K562 (cell line): ENCODE data around the gene TWSG1. TPM values are rescaled to one million over a fixed set of nuclear protein-coding genes. Genes with fewer than 3 reads are reported as not detected.

ENCODE experiments used
- CBX1 ChIP-seq: sonication (generic); IDR thresholded peaks from 2 replicates; pipeline ENCODE4 v1.6.1; 2016; ENCODE audit warnings: antibody characterized with exemption, low read depth, mild to moderate bottlenecking
- ELF4 ChIP-seq: fragments of 450-650 bp; formaldehyde crosslinking; IDR thresholded peaks from 2 replicates; pipeline ENCODE4 v1.4.0; 2022; ENCODE audit warnings: missing genetic modification characterization
- NFXL1 ChIP-seq: fragments of 450-650 bp; formaldehyde crosslinking; IDR thresholded peaks from 2 replicates; pipeline ENCODE4 v1.4.0; 2021; ENCODE audit warnings: mild to moderate bottlenecking
- NR4A1 ChIP-seq, 2 experiments: fragments of 250-450 bp in 1 of 2; fragments of 450-650 bp in 1 of 2; sonication (Bioruptor Pico) in 1 of 2; IDR thresholded peaks; 2 replicates each; pipeline versions ENCODE4 v1.4.0 to v1.6.1; 2016 to 2020; ENCODE audit warnings: mild to moderate bottlenecking in 2 of 2, missing compliant biosample characterization in 1 of 2, missing genetic modification characterization in 1 of 2, moderate library complexity in 1 of 2
- PCBP2 ChIP-seq: fragments of 200-400 bp; formaldehyde crosslinking; IDR thresholded peaks from 2 replicates; pipeline ENCODE4 v1.6.1; 2018; ENCODE audit warnings: low read length, low read depth, mild to moderate bottlenecking, moderate library complexity; ENCODE audit not compliant: poor library complexity, severe bottlenecking
- STAT6 ChIP-seq: sonication (generic); formaldehyde crosslinking; IDR thresholded peaks from 2 replicates; pipeline ENCODE4 v1.8.1; 2023; ENCODE audit warnings: mild to moderate bottlenecking, missing genetic modification reagents
- ZNF512 ChIP-seq: IDR thresholded peaks from 2 replicates; pipeline ENCODE4 v1.6.1; 2016; ENCODE audit warnings: missing genetic modification characterization, missing compliant biosample characterization
- polyA plus RNA-seq, 8 experiments: library from polyadenylated mRNA; depleted of rRNA in 4 of 8; stranded (reverse) in 5 of 8; unstranded in 3 of 8; fragments of >200 nt; fragmentation: Nextera tagmentation in 2 of 8; fragmentation: Illumina TruSeq in 1 of 8; extraction: Ambion mirVana in 2 of 8; extraction: Trizol in 1 of 8; gene quantifications; 2 replicates each; pipeline versions ENCODE4 v1.2.1 to v1.2.3, GENCODE V29; 2011 to 2014; ENCODE audit warnings: inconsistent platforms in 1 of 8, missing spikeins in 1 of 8
- total RNA-seq, 7 experiments: library from RNA; depleted of rRNA in 6 of 7; stranded (reverse); fragments of >200 nt in 6 of 7; fragmentation: Illumina TruSeq in 2 of 7; extraction: Trizol in 2 of 7; gene quantifications; 2 replicates each; pipeline versions ENCODE4 v1.2.1 to v1.2.3, GENCODE V29; 2011 to 2021; ENCODE audit warnings: low replicate concordance in 1 of 7
- TF ChIP-seq, protein P1 (sequence below), 2 experiments: fragments of 250-450 bp in 1 of 2; fragments of 450-650 bp in 1 of 2; sonication (Bioruptor Pico) in 1 of 2; IDR thresholded peaks; 2 replicates each; pipeline versions ENCODE4 v1.6.1 to v1.8.0; 2016 to 2021; ENCODE audit warnings: mild to moderate bottlenecking in 2 of 2, moderate library complexity in 2 of 2, missing compliant biosample characterization in 1 of 2, missing genetic modification characterization in 1 of 2
- TF ChIP-seq, protein P2 (sequence below): sonication (generic); formaldehyde crosslinking; IDR thresholded peaks from 2 replicates; pipeline ENCODE4 v1.8.0; 2022; ENCODE audit warnings: mild to moderate bottlenecking, missing genetic modification reagents

The TWSG1 gene
- total and polyA plus RNA-seq, 9 of the 15 experiments (the other 6 are each of a cell fraction or from before 2014, with no cell fraction given): 10.4 to 37.2 (median 25.1) TPM

- TF ChIP-seq STAT6 (CRISPR knock-in tag): no peak
- TF ChIP-seq, protein P1, sequence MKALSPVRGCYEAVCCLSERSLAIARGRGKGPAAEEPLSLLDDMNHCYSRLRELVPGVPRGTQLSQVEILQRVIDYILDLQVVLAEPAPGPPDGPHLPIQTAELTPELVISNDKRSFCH (CRISPR knock-in tag; IDR thresholded peaks at IDR 0.05): no peak
- TF ChIP-seq, protein P1 (tag; IDR thresholded peaks at IDR 0.05): no peak
- TF ChIP-seq ZNF512 (tag): no peak
- TF ChIP-seq, protein P2, sequence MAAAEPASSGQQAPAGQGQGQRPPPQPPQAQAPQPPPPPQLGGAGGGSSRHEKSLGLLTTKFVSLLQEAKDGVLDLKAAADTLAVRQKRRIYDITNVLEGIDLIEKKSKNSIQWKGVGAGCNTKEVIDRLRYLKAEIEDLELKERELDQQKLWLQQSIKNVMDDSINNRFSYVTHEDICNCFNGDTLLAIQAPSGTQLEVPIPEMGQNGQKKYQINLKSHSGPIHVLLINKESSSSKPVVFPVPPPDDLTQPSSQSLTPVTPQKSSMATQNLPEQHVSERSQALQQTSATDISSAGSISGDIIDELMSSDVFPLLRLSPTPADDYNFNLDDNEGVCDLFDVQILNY: no peak
- TF ChIP-seq ELF4 (CRISPR knock-in tag): no peak
- no peak for TF ChIP-seq NR4A1 (CRISPR knock-in tag; IDR thresholded peaks at IDR 0.05)
- TF ChIP-seq NR4A1 (tag; IDR thresholded peaks at IDR 0.05): no peak
- no peak for TF ChIP-seq NFXL1 (CRISPR knock-in tag)
- TF ChIP-seq CBX1: no peak
- no peak for TF ChIP-seq PCBP2
Observed at GRCh38 chr18:9400197-9400596, 65.6 kb downstream of the TWSG1 start (continued).
